ENCODE results near the gene ADAMTSL3.
"Not testable (repeated sequence)": the region's sequence is repeated elsewhere in the genome, so short reads cannot be mapped to it uniquely, and the experiment has no call there.

ADAMTSL3 gene

GRCh38 chr15:84022516-84022915 is 368.6 kb downstream of the ADAMTSL3 start:
- DNase-seq (ENCODE audit: low spot score): no peak

- no peak for DNase-seq (ENCODE audit: low spot score)
Measured at GRCh38 chr15:84023636-84024035, 369.7 kb downstream of the ADAMTSL3 start.

- DNase-seq (ENCODE audit: low spot score): no peak
Measured at GRCh38 chr15:84033793-84034553, 380.1 kb downstream of the ADAMTSL3 start.

- DNase-seq (ENCODE audit: low spot score): no peak
Measured at GRCh38 chr15:84034578-84035398, 380.9 kb downstream of the ADAMTSL3 start.

- DNase-seq (ENCODE audit: low spot score): no peak
Measured at GRCh38 chr15:84035399-84035766, 381.5 kb downstream of the ADAMTSL3 start.

- DNase-seq (ENCODE audit: low spot score): no peak
Measured at GRCh38 chr15:84037301-84037700, 383.4 kb downstream of the ADAMTSL3 start.

- DNase-seq (ENCODE audit: low spot score): not testable (repeated sequence)
Measured at GRCh38 chr15:84042434-84043056, 388.6 kb downstream of the ADAMTSL3 start.

GRCh38 chr15:84046064-84046637 is 392.2 kb downstream of the ADAMTSL3 start:
- no peak for DNase-seq (ENCODE audit: low spot score)

- DNase-seq (ENCODE audit: low spot score): not testable (repeated sequence)
Measured at GRCh38 chr15:84049480-84049879, 395.6 kb downstream of the ADAMTSL3 start.

GRCh38 chr15:84050076-84050475 is 396.2 kb downstream of the ADAMTSL3 start:
- no peak for DNase-seq (ENCODE audit: low spot score)

- not testable (repeated sequence) for DNase-seq (ENCODE audit: low spot score)
Measured at GRCh38 chr15:84051146-84051545, 397.2 kb downstream of the ADAMTSL3 start.

- DNase-seq (ENCODE audit: low spot score): not testable (repeated sequence)
Measured at GRCh38 chr15:84054544-84054943, 400.6 kb downstream of the ADAMTSL3 start.

- no peak for DNase-seq (ENCODE audit: low spot score)
Measured at GRCh38 chr15:84057714-84058331, 403.9 kb downstream of the ADAMTSL3 start.

- DNase-seq (ENCODE audit: low spot score): not testable (repeated sequence)
Measured at GRCh38 chr15:84063674-84064073, 409.8 kb downstream of the ADAMTSL3 start.

GRCh38 chr15:84068674-84069073 is 414.8 kb downstream of the ADAMTSL3 start:
- DNase-seq (ENCODE audit: low spot score): not testable (repeated sequence)

GRCh38 chr15:84078038-84078437 is 424.1 kb downstream of the ADAMTSL3 start:
- not testable (repeated sequence) for DNase-seq (ENCODE audit: low spot score)

- not testable (repeated sequence) for DNase-seq (ENCODE audit: low spot score)
Measured at GRCh38 chr15:84079325-84079884, 425.5 kb downstream of the ADAMTSL3 start.

- peak; percentile 64 for DNase-seq (ENCODE audit: low spot score)
Measured at GRCh38 chr15:84079885-84080777, 426.2 kb downstream of the ADAMTSL3 start.

- not testable (repeated sequence) for DNase-seq (ENCODE audit: low spot score)
Measured at GRCh38 chr15:84080778-84081084, 426.8 kb downstream of the ADAMTSL3 start.

- DNase-seq (ENCODE audit: low spot score): no peak
Measured at GRCh38 chr15:84081391-84082168, 427.7 kb downstream of the ADAMTSL3 start.
